Stimulated activated CD4-positive, alpha-beta T cell treated with anti-CD3 and anti-CD28 coated beads, Interleukin-2, amount 100 ng/mL, for 4 hours (primary cell): ENCODE data around the gene TCIRG1.

Experiments used
- DNase-seq: peaks from one replicate; pipeline ENCODE4 v3.0.0-alpha.2; 2020; ENCODE audit warnings: low read depth

Gene TCIRG1

DNA sequence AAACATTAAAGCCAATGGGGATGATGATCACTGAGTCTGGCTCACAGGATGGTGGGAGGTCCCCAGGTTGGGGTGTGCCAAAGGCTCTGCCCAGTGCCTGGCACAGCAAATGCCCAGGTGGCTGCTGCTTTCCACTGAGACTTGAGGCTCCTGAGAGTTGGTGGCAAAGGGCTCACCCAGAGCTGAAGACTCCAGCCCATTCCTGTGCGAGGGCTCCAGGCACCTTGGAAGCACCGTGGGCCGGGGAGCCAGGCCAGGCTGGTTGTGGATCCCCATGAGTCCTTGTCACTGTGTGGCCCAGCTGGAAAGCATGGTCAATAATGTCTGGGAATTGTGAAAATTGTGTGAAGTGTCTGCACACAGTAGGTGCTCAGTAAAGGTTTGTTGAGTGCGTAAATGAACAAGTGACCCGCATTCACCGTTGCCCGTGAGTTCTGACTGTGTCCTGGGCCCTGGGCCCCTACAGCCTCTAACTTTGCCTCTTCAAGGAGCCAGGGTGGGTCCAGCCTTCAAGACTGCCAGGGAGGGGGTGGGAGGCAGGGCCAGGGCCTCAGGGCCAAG, 32.1 kb upstream of the TCIRG1 start:
- no peak for DNase-seq

DNA sequence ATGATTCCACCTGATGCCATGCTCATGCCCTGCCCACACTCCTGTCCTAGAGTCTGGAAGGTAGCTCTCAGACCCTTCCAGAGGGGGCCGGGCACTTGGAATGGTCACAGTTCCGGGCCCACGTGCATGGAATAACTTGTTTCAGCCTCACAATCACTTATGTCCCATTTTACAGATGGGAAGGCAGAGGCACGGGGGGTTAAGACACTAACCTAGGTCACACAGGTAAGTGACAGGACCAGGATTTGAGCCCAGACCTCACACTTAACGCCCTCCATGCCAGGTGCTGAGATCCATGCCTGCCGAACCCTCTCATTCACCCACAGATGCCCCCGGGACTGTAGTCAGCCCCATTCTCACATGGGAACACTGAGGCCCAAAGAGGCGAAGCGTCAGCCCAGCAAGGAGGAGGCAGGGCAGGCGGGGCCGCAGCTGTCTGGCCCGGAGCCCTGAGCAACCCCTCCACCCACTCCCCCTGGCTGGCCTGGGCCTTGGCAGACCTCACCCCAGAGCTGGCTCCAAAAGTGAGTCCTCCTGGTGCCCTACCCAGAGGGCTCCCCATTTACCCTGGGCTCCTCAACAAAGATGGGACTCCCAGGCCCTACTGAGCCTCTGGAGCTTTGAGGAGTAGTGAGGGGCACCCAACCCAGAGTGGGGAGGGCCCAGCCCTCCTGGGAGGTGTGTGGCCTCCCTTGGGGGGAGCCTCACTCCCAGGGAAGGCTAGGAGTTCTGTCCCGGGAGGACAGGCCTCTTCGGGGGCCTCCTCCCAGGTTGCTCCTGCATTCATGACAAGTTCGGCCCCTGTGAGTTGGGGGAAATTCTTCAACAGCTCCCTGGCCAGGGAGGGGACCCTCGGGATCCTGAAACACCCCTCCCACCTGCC, 31.1 kb upstream of the TCIRG1 start:
- no peak for DNase-seq

DNA sequence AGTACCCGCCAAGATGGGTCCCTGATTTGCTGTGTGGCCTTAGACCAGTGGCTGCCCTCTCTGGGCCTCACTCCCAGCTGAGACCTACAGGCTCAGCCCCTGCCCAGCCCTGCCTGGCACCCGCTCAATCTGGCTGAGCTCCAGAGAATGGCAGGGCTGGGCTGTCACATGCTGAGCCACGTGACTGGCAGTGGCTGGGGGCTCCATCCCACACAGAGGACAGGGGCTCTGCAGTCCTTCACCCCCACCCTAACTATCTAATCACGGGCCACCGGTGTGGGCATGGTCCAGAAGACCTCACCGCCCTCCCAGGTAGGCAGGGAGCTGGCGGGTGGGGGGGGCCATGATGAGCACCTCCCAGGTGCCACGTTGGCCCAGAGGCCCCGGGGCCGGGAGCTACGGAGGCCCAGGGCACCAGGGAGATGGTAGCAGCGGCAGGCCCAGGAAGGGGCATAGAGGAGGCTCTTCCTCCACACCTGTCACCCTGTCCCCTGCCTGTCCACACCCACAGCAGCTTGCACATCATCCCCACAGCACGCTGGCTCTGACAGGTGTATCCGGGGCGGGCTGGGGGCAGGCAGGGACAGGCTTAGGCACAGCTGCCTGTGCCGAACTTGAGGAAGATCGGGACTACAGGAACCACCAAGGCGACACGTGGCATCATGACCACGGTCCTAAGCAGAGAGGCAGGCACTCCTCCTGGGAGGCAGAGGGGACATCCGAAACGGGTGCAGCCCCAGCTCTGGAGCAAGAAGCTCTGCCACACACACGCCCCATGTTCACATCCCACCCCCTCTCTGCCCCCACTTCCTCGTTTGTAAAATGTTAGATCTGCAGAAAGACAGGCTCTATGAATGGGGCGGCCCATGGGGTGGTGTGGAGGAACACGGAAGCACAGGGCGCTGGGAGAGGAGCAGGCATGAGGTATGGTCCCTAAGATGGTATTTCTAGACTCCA, 30.2 kb upstream of the TCIRG1 start:
- no peak for DNase-seq

DNA sequence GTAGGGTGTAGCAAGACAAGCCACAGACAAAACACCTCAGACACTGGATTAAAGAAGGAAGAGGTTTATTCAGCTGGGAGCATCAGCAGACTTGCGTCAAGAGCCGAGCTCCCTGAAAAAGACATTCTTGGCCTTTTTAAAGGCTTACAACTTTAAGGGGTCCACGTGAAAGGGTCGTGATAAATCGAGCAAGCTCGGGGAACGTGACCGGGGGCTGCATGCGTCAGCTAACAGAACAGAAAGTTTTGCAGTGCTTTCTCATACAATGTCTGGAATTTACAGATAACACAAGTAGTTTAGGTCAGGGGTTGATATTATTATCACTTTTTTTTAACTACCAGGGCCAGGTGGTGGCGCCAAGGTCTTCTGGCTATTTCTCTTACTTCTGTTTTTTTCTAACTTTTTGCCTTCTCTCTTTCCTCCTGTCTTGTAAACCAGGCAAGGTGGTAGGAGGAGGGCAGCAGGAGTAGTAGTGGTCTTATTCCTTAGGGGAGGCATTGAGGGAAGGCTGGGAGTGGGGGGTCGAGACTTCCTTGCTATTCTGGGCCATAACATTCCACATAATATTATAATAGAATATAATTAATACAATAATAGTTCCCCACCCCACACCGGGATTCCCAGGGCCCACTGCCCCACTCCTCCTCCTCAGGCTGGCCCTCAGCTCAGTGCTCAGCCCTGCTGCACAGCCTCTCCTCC, 29.3 kb upstream of the TCIRG1 start:
- DNase-seq = no peak

DNA sequence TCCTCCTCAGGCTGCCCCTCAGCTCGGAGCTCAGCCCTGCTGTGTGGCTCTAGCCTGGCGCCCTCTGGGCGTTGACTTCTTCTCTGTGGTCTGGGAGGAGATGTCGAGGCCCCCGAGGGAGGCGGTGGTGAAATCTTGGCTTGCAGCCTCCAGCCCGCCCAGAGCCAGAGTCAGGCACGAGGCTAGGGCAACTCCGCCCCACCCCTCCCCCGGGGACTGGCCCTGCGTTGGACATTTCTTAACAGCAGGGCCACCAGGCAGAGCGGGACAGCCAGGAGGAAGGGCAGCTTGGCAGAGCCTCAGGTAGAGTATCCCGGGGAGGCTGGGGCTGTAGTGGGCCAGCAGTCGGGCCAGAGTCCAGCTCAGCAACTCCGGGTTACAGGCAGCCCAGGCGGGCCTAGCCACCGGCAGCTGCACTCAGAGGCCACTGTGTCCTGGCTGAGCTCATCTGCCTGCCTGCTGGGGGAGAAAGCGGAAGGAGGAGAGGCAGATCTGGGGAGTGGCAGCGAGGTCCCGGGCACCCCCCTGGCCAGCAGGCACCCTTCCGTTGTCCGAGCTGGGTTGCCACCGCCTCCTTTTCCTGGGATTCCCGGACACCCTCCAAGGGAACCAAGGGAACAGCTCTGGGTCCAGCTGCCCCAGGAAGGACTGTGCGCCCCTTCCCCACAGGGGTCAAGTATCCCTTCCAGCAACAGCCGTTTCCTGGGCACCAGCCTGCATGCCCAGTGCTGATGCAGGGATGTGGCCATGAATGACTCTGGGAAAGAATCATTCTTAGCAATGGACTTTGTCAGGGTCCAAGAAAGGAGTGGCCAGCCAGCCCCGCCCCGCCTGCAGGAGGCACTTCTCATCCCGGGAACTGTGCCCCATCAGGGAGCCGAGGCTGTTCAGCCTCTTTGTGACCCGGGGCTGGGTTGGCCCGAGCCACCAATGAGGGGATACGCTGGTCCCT, 28.5 kb upstream of the TCIRG1 start, which contains the start of gene ALDH3B1:
ALDH3B1 (plus strand) TSS at position 238 of the 952 bp plus-strand sequence. CDS start 4,971 bp downstream, outside the sequence.
- no peak for DNase-seq

DNA sequence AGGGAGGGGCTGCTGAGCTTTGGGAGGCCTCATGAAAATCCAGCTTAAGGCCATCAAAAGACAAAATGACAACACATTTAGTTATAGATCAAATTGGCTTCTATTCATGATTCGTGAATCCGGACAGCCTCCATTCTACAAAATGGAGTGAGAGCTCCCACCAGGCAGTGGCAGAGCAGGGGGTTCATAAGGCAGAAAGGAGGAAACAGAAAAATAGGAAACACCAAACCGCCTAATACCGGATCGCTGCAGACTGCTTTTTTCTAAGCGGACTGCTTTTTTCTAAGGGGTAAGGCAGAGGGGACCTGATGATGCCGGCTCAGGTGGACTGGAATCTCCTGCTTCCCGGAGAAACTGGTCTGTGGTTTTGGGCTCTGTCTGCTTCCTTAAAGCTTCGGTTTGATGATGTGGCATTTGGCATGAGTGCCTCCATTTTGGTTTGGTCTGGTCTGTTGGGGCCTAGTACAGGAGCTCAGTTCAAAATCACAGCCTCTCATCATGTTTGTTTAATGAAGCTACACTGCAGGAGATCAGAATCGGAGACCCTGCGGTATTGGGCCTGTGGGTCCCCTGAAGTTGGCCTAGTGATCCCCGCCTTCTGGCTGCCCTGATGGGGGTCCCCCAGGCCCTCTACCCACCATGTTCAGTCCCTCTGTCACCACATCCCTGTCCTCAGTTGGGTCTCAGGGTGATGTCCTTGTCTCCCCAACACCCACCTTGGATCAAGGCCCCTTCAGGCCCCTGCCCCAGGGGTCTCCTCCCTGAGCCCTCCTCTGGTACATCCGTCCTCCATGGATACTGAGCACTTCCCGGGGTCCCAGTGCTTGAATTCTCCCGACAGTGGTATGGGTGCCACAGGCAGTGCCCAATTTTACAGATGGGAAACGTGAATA, 27.5 kb upstream of the TCIRG1 start:
- DNase-seq = no peak

DNA sequence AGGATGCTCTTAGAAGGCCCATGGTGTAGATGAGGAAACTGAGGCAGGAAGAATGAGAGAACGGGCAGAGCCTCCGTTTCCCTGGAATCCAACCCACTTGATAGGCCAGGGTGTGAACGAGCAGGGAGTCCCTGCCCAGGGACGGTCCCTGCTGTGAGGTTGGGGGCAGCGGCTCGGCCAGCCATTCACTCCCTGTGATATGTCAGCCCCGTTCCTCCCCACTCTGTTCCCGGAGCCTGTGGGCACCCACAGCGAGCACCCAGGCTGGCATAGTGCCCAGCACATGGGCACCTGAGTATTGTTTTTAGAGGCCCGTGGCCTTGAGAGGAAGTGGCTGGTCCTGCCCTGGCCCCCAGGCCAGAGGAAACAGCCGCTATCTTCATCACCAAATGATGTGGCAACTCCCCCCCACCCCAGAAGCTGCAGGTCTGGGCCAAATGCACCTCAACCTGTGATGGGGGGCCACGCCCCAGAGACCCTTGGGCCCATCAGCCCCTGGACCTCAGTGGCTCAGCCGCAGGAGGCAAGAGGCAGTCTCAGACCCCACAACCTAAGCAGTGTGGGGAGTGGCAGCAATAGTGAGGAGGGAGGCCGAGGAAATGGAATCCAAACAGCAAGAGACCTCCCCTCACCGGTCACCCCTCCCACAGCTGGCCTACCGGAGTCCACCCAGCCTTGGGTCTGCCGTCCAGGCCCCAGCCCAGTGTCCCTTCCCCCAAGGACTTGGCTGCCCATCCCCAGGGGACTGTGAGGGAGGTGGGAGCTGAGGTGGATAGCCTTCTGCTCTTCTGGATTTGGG, 26.6 kb upstream of the TCIRG1 start:
- DNase-seq = no peak

DNA sequence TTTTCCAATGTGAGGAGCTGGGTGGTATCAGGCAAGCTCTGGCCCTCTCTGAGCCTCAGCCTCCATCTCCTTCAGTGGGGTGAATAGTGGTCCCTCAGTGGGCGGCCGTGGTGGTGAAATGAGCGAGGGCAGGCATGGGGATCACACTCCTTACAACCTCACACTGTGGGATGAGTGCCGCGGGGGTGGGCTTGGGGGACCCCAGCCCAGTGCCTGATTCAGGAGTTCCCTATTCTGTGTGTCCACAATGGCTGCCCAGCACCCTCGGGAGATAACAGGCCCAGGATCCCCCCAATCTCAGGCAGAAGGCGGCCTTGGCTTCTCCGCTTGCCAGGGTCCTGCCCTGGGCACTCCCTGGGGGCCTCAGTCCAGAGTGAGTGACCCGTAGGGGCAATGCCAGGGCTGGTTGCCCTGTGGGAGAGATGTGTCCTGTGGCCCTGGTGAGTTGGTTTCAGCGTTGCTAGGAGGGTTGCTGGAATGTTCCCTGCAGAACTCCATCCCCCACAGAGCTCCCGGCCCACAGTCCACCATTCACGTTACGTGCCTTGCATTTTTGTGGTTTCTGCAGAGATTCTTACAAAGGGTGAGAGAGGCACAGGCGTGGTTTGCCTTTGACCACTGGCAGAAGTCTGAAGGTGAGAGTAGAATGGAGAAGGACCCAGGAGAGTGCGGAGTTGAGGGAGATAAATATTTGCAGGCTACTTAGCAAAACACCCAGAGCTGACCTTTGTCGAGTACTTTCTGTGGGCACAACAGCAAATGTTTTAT, 25.8 kb upstream of the TCIRG1 start:
- DNase-seq = no peak

DNA sequence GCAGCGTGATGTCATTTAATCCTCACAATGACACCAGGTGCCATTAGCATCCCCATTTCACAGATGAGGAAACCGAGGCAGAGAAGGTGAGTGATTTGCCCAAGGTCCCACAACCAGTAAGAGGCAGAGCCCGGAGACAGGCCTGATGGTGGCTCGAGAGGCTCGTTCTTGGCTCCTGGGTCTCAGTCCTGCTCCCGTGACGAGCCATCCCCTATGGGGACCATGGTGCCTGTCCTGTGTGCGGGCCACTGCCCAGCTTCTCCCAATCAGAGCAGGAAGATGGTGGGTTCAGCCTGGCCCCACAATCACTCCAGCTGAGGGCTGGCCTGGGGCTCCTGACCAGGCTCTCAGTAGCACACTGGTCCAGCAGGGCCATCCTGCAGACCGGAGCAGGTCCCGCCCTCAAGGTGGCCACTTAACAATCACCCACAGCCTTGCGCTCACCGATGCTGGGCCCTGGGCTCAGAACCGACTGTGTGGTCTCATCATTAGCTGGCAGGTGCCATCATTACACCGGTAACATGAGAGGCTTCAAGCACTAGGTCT, 25.1 kb upstream of the TCIRG1 start:
- no peak for DNase-seq

DNA sequence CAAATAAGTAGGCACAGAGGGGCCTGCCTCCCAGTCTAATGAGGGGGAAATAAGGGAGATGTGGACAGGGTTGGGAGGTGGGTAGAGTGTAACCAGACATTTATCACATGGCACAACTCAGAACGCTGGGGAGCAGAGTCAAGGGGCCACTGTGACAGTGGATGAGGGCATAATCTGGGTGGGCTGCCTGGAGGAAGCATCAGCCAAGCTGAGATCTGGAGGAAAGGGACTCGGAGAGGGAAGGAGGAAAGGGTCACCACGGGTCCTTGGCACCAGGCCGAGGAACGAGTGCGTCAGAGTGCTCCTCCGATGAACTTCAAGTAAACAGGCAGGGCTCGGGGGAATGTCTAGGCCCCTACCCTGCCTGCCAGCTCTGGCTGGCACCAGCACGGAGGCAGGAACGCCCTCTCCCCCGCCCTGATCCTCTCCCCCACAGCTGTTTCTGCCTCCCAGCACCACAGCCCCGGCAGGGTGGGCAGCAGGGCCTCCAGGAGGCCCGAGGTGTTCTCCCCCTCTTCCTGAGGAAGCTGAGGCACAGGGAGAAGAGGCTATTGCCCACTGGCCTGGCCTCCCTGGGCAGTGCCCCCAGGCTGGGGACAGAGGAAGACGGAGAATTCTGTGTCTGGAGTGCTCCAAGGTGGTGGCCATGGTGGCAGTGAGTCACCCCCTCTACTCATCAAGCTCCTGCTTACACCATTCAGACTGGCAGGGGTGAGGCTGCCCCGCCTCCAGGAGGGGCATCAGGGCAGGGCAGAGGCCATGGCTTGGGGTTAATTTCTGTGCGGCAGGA, 24.5 kb upstream of the TCIRG1 start:
- no peak for DNase-seq

DNA sequence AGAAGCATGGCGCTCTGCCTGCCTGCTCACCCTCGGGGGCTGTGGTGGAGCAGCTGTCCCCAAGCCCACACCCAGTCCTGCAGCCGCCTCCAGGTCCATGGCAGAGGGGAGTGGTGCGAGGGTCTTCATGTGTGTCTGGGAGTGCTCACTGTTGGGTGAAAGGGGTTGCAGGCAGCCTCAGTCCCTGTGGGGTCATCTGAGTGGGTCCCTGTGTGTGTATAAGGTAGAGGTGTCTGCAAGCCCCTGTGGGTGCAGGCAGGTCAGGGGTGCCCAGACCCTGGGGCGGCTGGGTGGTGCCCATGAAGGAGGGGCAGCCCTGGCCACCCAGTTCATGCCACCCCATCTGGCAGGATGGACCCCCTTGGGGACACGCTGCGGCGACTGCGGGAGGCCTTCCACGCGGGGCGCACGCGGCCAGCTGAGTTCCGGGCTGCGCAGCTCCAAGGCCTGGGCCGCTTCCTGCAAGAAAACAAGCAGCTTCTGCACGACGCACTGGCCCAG, 23.8 kb upstream of the TCIRG1 start:
- no peak for DNase-seq

DNA sequence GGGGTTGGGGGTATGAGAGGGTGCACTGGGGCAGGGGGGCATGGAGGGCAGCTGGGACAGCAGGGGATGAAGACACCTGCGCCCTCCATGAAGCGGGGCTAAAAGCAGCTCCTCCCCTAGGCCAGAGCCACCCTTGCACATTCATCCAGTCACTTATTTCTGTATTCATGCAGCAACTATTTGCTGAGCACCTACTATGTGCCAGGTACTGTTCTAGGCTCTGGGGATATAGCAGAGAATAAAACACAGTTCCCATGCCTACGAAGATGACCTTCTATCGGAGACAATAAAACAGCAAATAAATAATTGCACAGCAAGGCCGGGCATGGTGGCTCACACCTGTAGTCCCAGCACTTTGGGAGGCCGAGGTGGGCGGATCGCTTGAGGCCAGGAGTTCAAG, 23.4 kb upstream of the TCIRG1 start:
- no peak for DNase-seq

DNA sequence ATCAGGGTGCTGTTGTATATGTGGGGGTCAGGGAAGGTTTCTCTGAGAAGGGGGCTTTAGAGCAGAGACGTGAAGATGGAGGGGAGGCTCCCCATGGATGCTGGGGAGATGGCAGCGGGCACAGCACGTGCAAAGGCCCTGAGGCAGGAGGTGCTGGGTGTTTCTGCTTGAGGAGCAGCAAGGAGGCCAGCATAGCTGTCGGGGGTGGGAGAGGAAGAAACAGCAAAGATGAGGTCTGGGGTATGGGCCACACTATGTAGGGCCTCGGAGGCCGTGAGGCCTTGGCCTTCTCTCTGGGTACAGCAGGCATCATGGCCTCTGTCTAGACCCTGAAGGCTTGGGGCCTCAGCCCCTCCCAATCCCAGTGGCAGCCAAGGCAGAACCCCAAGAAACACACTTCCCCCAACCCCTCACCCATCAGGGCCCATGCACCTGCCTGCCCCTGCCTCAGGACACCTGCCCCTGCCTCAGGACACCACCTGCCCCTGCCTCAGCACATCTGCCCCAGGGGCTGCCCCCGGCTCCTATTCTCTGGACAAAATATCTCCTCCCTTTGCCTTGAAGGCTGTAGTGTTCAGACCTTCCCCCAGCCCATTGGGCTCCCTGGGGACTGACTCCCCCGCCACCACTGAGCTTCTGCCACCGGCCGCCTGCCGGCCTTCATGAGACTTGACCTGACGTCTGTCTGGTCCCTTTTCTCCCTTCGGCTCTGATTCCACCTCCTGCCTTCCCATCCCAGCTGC, 22.5 kb upstream of the TCIRG1 start:
- no peak for DNase-seq

DNA sequence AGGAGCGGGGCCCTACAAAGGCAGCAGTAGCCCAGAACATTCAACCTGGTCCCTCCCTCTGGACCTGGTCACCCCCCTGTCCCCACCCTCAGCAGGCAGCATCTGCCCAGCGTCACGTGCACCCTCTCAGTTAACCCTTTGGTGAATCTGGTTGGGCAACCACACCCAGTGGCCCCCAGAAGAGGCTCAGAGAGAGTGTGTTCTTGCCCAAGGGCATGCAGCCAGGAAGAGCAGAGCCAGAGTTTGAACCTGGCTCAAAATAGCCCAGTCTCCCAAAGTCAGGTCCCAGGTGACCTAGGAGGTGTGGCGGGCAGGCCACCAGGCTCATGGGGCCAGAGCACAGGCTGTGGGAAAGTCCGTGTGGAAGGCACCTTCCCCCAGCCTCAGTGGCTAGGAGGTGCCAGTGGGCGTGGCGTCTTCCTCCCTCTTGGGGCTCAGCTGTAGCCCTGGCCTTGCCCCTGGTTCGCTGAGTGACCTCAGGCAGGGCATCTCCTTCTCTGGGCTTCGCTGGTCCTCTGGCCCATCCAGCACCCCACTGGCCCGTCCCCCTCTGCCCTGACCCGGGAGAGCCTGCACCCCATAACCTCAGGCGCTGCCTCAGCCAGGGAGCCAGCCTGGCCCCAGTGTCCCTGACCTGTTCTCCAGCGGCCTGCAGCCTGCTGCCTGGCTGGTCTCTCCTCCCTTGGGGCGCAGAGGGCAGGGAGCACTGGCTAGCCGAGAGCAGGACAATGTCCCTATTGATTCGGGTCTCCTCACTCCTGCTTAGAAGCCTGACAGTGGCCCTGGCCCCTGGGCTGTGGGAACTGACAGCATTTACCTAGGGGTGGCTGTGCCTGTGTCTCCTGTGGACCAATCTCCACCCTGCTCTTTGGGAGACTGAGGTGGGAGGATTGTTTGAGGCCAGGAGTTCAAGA, 21.7 kb upstream of the TCIRG1 start:
- DNase-seq = no peak
